H7 (cell line): ENCODE measurements around the gene KCTD5. TPM values are rescaled to one million over a fixed set of nuclear protein-coding genes. Genes with fewer than 3 reads are reported as not detected.

Experiments
- DNase-seq: peaks from one replicate; pipeline ENCODE4 v3.0.0; 2012
- H3K27me3 ChIP-seq: 2 replicates; pipeline ENCODE4 v1.6.0; 2011; ENCODE audit warnings: mild to moderate bottlenecking, low read length; ENCODE audit not compliant: control insufficient read depth, insufficient read depth
- H3K36me3 ChIP-seq: replicated peaks from 2 replicates; pipeline ENCODE4 v1.5.1; 2011; ENCODE audit warnings: low read length; ENCODE audit not compliant: control insufficient read depth, insufficient read depth
- H3K4me3 ChIP-seq: 2 replicates; pipeline ENCODE4 v1.5.1; 2011; ENCODE audit warnings: low read depth, mild to moderate bottlenecking, control low read depth, low read length, moderate library complexity; ENCODE audit not compliant: insufficient read depth
- total RNA-seq: library from RNA; depleted of rRNA; stranded (reverse); fragments of >200 nt; shearing (Covaris generic); gene quantifications from 2 replicates; pipeline ENCODE4 v1.2.3, GENCODE V29; 2014

The KCTD5 gene
- total RNA-seq, 1 experiment from 2014 or later = 36.7 TPM

DNA sequence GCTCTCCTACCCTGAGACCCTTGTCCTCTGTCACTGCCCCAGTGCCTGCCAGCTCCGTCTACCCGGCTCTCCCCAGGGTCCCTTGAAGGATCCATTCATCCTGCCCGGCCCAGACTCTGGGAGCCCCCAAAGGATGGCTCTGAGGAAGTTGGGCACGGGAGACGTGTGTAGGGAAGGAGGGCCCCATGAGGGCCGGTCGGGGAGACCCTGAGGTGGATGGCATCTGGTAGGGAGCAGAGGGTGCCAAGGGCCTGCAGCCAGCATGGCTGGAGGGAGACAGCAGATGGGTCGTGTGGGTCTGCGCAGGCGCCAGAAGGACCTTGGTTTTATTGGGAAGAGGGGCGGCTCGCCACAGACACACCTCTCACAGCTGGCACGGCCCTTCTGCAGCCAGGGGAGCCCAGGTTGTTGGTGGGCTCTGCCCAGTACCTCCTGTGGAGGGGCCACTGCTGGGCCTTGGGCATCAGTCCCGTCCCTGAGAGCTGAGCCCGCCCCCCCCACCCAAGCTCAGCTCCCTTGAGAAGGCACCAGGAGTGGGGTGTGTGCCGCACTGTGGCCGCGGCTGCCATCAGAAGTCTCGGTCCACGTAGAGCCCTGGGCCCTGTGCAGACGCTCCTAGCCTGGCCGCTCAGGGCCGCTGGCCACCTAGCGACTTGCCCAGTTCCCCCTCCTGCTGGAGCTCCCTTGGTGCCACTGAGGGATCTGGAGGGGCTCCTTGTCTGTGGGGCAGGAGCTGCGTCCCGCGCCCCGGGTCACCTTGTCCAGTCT is 16.0 kb downstream of the KCTD5 start:
- Histone ChIP-seq H3K36me3 (peaks cover 12% of the 10 kb centered on the region), H3K27me3 (no peaks in the 10 kb centered on the region), H3K4me3 (no peak overlapping the region)
- no peak for DNase-seq

GRCh38 chr16:2698965-2699750 is 16.8 kb downstream of the KCTD5 start:
- no peak for DNase-seq
- peaks cover 12% of the 10 kb centered on the region for H3K36me3 ChIP-seq
- H3K4me3 ChIP-seq = no peak overlapping the region
- H3K27me3 ChIP-seq = no peaks in the 10 kb centered on the region

DNA sequence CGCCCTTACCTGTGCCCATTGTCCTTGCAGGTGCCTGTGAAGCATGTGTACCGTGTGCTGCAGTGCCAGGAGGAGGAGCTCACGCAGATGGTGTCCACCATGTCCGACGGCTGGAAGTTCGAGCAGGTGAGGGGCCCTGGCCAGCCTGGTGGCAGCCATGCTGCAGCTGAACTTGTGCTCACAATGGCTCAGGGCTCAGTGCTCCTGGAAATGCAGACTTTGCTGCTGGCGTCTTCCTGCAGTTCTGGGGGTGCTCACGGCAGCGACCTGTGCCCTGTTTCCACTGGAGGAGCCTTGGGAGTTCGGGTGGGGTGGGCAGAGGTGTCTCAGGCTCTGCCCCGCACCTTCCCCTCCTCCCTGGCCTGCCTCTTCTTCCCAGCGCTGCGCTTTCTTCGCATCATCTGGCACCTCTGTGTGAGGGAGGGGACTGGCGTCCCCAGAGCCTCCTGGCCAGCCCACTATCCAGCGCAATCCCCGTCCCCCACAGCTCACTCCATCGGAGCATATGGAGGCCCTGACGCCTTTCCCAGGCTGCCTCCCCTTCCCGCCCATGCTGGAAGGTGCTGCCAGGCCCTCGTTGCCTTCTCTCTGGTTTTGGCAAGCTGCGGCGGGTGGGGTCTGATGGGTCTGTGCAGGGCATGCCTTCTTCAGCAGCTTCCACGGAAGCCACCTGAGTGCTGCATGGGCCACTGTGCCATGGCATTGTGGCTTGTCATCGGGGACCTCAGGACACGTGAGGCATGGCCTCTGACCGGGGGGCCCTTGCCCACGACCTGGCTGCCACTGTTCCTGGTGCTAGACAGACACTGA is 17.7 kb downstream of the KCTD5 start:
- Histone ChIP-seq H3K27me3 (no peaks in the 10 kb centered on the region), H3K4me3 (no peak overlapping the region), H3K36me3 (peaks cover 12% of the 10 kb centered on the region)
- DNase-seq = no peak

DNA sequence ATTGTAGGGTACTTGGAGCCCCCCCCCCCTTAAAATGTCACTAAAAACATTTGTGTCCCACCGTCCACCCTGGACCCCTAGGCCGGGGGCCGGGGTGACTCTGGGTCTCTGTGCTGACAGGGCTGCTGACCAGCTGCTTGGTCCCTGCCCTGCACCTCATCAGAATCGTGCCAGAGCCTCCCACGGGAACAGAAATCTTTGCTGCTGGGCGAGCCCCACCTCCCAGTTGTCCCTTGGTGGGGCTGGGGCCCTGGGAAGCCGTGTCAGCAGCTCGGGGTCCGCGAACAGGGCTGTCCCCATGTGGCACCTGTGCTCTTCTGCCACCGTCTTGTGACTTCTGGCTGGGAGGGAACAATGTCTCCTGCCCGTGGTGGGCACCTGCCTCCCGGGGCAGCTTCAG is 18.5 kb downstream of the KCTD5 start:
- Histone ChIP-seq H3K36me3 (peaks cover 12% of the 10 kb centered on the region), H3K27me3 (no peaks in the 10 kb centered on the region), H3K4me3 (no peak overlapping the region)
- DNase-seq = no peak

DNA sequence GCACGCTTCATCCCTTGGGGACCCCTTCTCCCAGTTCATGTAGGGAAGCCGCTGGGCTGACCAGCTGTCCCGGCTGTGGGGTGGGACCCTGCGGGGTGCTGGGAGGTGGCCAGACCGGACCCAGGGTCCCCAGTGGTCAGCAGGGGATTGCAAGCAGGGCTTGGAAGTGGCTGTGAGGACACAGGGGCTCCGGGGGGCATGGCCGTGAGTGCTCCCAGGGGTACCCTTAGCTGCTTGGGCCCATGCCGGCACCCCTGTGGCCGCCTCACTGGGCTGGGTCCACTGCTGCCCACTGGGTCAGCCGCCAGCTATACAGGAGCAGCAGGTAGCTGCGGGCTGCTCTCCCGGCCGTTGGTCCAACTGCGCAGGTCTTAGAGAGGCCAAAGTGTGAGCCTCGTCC is 18.9 kb downstream of the KCTD5 start:
- Histone ChIP-seq H3K4me3 (no peak overlapping the region), H3K36me3 (peaks cover 12% of the 10 kb centered on the region), H3K27me3 (no peaks in the 10 kb centered on the region)
- no peak for DNase-seq

- no peak for DNase-seq
- no peaks in the 10 kb centered on the region for H3K27me3 ChIP-seq
- peaks cover 12% of the 10 kb centered on the region for H3K36me3 ChIP-seq
- H3K4me3 ChIP-seq = no peak overlapping the region
Observed at GRCh38 chr16:2701713-2702437, 19.6 kb downstream of the KCTD5 start.

DNA sequence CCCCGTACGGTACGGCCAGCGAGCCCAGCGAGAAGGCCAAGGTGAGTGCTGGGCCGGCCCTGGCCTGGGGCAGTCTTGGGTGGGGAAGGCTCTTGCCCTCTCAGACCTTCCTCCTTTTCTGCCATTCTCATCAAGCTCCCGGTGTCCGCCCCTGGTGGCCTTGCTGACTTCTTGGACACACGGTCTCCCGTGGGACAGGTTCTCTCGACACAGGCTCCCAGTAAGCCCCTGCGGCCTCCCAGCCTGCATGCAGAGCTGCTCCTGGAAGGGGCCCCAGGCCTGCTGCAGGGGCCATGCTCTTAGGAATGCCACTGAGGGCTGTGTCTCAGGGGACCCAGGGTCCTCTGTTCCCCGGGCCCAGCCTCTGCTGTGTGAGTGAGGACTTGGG is 20.1 kb downstream of the KCTD5 start:
- Histone ChIP-seq H3K4me3 (no peak overlapping the region), H3K36me3 (peaks cover 15% of the 10 kb centered on the region), H3K27me3 (no peaks in the 10 kb centered on the region)
- no peak for DNase-seq

GRCh38 chr16:2702871-2703745 is 20.8 kb downstream of the KCTD5 start:
- DNase-seq = no peak
- Histone ChIP-seq H3K4me3 (no peak overlapping the region), H3K36me3 (peaks cover 16% of the 10 kb centered on the region), H3K27me3 (no peaks in the 10 kb centered on the region)

- H3K4me3 ChIP-seq = no peak overlapping the region
- H3K36me3 ChIP-seq = peaks cover 14% of the 10 kb centered on the region
- H3K27me3 ChIP-seq = no peaks in the 10 kb centered on the region
- DNase-seq = no peak
Observed at GRCh38 chr16:2704166-2704982, 22.1 kb downstream of the KCTD5 start.

DNA sequence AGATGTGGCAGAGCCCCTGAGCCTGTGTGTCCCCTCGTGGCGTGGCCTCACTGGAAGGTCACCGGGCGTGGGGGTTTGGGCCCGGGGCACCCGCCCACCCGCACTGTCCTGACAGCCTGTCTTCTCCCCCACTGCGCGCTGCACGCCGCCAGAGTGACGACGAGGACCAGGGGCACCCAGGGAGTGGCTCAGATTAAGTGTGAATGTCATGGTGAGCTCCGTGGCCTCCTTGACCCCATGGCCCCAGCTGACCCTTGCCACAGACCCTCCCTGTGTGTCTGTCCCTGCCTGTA is 22.6 kb downstream of the KCTD5 start:
- H3K27me3 ChIP-seq = no peaks in the 10 kb centered on the region
- peaks cover 10% of the 10 kb centered on the region for H3K36me3 ChIP-seq
- H3K4me3 ChIP-seq = no peak overlapping the region
- DNase-seq = no peak

DNA sequence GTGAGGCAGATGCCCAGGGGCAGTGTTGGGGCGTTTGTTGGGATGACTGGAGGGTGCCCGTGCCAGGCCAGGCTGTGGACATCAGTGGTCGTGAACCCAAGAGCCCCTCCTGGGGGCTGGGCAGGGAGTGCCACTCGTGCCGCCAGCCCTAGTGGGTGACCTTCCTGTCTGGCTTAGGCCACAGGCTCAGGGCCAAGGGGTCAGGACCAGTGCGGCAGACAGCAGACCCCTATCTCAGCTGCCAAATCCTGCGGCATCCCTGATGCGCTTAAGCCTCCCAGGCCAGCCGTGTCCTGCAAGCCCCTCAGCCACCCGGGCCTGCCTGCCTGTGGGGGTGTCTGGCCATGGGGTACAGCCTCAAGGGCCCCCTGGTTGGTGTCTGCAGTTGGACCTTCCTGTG is 23.0 kb downstream of the KCTD5 start:
- no peak overlapping the region for H3K4me3 ChIP-seq
- H3K27me3 ChIP-seq = no peaks in the 10 kb centered on the region
- DNase-seq = no peak

DNA sequence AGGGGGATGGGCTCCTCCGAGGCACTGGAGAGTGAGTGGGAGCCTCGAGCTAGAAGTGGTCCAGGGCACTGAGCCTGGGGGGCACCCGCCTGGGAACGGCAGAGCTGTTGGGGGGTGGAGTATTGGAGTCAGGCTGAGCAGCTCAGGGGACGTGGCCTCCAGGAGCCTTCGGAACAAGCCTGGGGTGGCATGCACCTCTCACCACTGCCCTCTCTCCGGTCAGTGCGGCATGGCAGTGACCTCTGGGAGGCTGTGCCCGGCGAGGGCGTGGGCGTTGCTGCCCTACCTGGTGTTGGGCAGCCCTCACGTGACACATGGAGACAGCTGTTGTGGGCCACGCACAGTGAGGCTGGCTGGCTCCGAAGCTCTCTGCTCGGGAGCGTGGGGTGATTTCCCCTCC is 23.8 kb downstream of the KCTD5 start:
- DNase-seq = no peak
- H3K4me3 ChIP-seq = no peak overlapping the region

More for the DNA sequence above, 23.0 kb downstream of the KCTD5 start:
- peaks cover 10% of the 10 kb centered on the region for H3K36me3 ChIP-seq

More for the DNA sequence above, 23.8 kb downstream of the KCTD5 start:
- Histone ChIP-seq H3K27me3 (no peaks in the 10 kb centered on the region), H3K36me3 (peaks cover 9% of the 10 kb centered on the region)
